Naive thymus-derived CD4-positive, alpha-beta T cell (primary cell): ENCODE data around the gene VPS35. TPM values are rescaled to one million over a fixed set of nuclear protein-coding genes. Genes with fewer than 3 reads are reported as not detected.
A peak's percentile ranks its signal among the peaks of the same experiment; 100 is the strongest.

Source experiments
- ATAC-seq: fragments of 150-1000 bp; cut with Tn5 transposase; 2 replicates; pipeline ENCODE4 v1.10.0; 2021; ENCODE audit warnings: mild to moderate bottlenecking, moderate library complexity
- CTCF ChIA-PET: fragments of 350-600 bp; sonication (Branson Sonifier 250); formaldehyde crosslinking; loops from one replicate; lab custom pipeline; 2021; ENCODE audit warnings: antibody characterized with exemption; lab: Charles Lee
- POLR2A ChIA-PET: fragments of 350-600 bp; sonication (Branson Sonifier 250); formaldehyde crosslinking; loops from one replicate; lab custom pipeline; 2021; ENCODE audit warnings: antibody characterized with exemption, inconsistent platforms; lab: Charles Lee
- DNase-seq, 9 donors: peaks; one replicate each; pipeline versions ENCODE4 v3.0.0 to v3.0.0-alpha.2; 2020 to 2022; ENCODE audit warnings: mixed read lengths in 1 of 9
- H3K27ac ChIP-seq: one replicate; pipeline ENCODE4 v1.7.0; 2013; ENCODE audit warnings: mild to moderate bottlenecking, low read depth, low read length, moderate library complexity
- H3K27me3 ChIP-seq, 2 donors: one replicate each; pipeline ENCODE4 v1.7.0; 2013; ENCODE audit warnings: low read length in 2 of 2, mild to moderate bottlenecking in 2 of 2, moderate library complexity in 2 of 2; ENCODE audit not compliant: control insufficient read depth in 2 of 2, insufficient read depth in 2 of 2
- H3K36me3 ChIP-seq, 3 experiments: 1 replicate in 2 of 3; 2 replicates in 1 of 3; pipeline ENCODE4 v1.7.0; 2013; ENCODE audit warnings: low read length in 3 of 3, mild to moderate bottlenecking in 3 of 3, moderate library complexity in 1 of 3; ENCODE audit not compliant: insufficient read depth in 3 of 3, control insufficient read depth in 2 of 3
- H3K4me1 ChIP-seq, 2 donors: one replicate each; pipeline ENCODE4 v1.7.0; 2013; ENCODE audit warnings: low read length in 2 of 2, mild to moderate bottlenecking in 2 of 2, moderate library complexity in 1 of 2; ENCODE audit not compliant: control insufficient read depth in 2 of 2, insufficient read depth in 2 of 2
- H3K4me3 ChIP-seq: 2 replicates; pipeline ENCODE4 v1.7.0; 2013; ENCODE audit warnings: mild to moderate bottlenecking, low read length
- H3K9me3 ChIP-seq, 3 experiments: 1 replicate in 2 of 3; 2 replicates in 1 of 3; pipeline ENCODE4 v1.7.0; 2013; ENCODE audit warnings: low read length in 3 of 3; ENCODE audit not compliant: control insufficient read depth in 2 of 3
- H3K27ac Mint-ChIP-seq, 9 donors: one replicate each; pipeline ENCODE4 v1.8.0; 2020 to 2022; ENCODE audit warnings: mixed read lengths in 9 of 9, mild to moderate bottlenecking in 8 of 9, moderate library complexity in 5 of 9, inconsistent platforms in 2 of 9
- H3K27me3 Mint-ChIP-seq, 5 donors: one replicate each; pipeline ENCODE4 v1.8.0; 2021 to 2022; ENCODE audit warnings: mixed read lengths in 5 of 5, mild to moderate bottlenecking in 1 of 5
- H3K36me3 Mint-ChIP-seq, 5 donors: one replicate each; pipeline ENCODE4 v1.8.0; 2020 to 2022; ENCODE audit warnings: mixed read lengths in 5 of 5, mild to moderate bottlenecking in 3 of 5, inconsistent platforms in 1 of 5
- H3K4me1 Mint-ChIP-seq, 7 donors: one replicate each; pipeline ENCODE4 v1.8.0; 2020 to 2022; ENCODE audit warnings: mixed read lengths in 7 of 7, mild to moderate bottlenecking in 3 of 7, inconsistent platforms in 1 of 7
- H3K4me3 Mint-ChIP-seq, 10 donors: one replicate each; pipeline ENCODE4 v1.8.0; 2020 to 2022; ENCODE audit warnings: mild to moderate bottlenecking in 10 of 10, mixed read lengths in 10 of 10, moderate library complexity in 6 of 10, inconsistent platforms in 2 of 10
- H3K9me3 Mint-ChIP-seq, 11 donors: one replicate each; pipeline ENCODE4 v1.8.0; 2020 to 2022; ENCODE audit warnings: mixed read lengths in 11 of 11, mild to moderate bottlenecking in 4 of 11, inconsistent platforms in 1 of 11, moderate library complexity in 1 of 11
- intact Hi-C, 2 donors: fragments of 100-400 bp; cut with micrococcal nuclease; formaldehyde crosslinking; loops; one replicate each; pipeline ENCODE4 v1.15.1; 2023
- polyA plus RNA-seq, 2 donors: library from polyadenylated mRNA; unstranded; fragments of 300-500 nt; fragmentation: Illumina TruSeq; gene quantifications; one replicate each; pipeline ENCODE4 v1.2.3, GENCODE V29; 2021
- total RNA-seq, 6 experiments: library from RNA in 5 of 6; stranded (reverse) in 5 of 6; gene quantifications; 1 replicate in 5 of 6; 2 replicates in 1 of 6; pipeline ENCODE4 v1.2.3 and lab custom pipeline; 2021 to 2026

Gene VPS35
- total and polyA plus RNA-seq, 7 experiments from 2014 or later = 53.8 to 93.0 (median 85.7) TPM

- CTCF ChIA-PET = no interaction called here
Measured at GRCh38 chr16:46721885-46722284, 32.9 kb upstream of the VPS35 start.

GRCh38 chr16:46720619-46721018 is 31.6 kb upstream of the VPS35 start:
- H3K27ac Mint-ChIP-seq = no peak overlapping the region

More at GRCh38 chr16:46721885-46722284, 32.9 kb upstream of the VPS35 start:
- H3K4me1 ChIP-seq = no peaks in the 10 kb centered on the region
- peaks cover 0 to 17% (median 5%) of the 10 kb centered on the region in 11 donors for H3K9me3 Mint-ChIP-seq
- no peaks in the 10 kb centered on the region for H3K27me3 ChIP-seq
- no peaks in the 10 kb centered on the region for H3K9me3 ChIP-seq
- no peak overlapping the region for H3K4me3 ChIP-seq
- no peaks in the 10 kb centered on the region for H3K36me3 Mint-ChIP-seq
- intact Hi-C loops = no loop called here
- H3K27ac Mint-ChIP-seq = peak overlapping the region in 1 of 9 donors; percentile 37
- ATAC-seq (no peak), DNase-seq (no peak)
- no peak overlapping the region for H3K27ac ChIP-seq
- no peak overlapping the region for H3K4me3 Mint-ChIP-seq
- peaks cover 0 to 1% (median 0%) of the 10 kb centered on the region in 7 donors for H3K4me1 Mint-ChIP-seq
- POLR2A ChIA-PET = no interaction called here
- peaks cover 0 to 7% (median 4%) of the 10 kb centered on the region in 5 donors for H3K27me3 Mint-ChIP-seq
- no peaks in the 10 kb centered on the region for H3K36me3 ChIP-seq

GRCh38 chr16:46719528-46719927 is 30.6 kb upstream of the VPS35 start:
- peaks cover 0 to 7% (median 4%) of the 10 kb centered on the region in 5 donors for H3K27me3 Mint-ChIP-seq
- CTCF ChIA-PET = no interaction called here

More at GRCh38 chr16:46720619-46721018, 31.6 kb upstream of the VPS35 start:
- DNase-seq = no peak
- intact Hi-C loops = no loop called here
- no peaks in the 10 kb centered on the region for H3K4me1 ChIP-seq
- H3K36me3 Mint-ChIP-seq = no peaks in the 10 kb centered on the region
- peaks cover 0 to 12% (median 3%) of the 10 kb centered on the region in 11 donors for H3K9me3 Mint-ChIP-seq
- no peak overlapping the region for H3K4me3 ChIP-seq
- no peaks in the 10 kb centered on the region for H3K9me3 ChIP-seq
- H3K27ac ChIP-seq = no peak overlapping the region
- ChIA-PET POLR2A (no interaction called here), CTCF (no interaction called here)
- H3K4me3 Mint-ChIP-seq = no peak overlapping the region
- H3K27me3 Mint-ChIP-seq = peaks cover 0 to 7% (median 4%) of the 10 kb centered on the region in 5 donors
- H3K4me1 Mint-ChIP-seq = no peaks in the 10 kb centered on the region
- ATAC-seq = no peak
- no peaks in the 10 kb centered on the region for H3K36me3 ChIP-seq
- no peaks in the 10 kb centered on the region for H3K27me3 ChIP-seq

GRCh38 chr16:46718214-46718613 is 29.2 kb upstream of the VPS35 start:
- no peaks in the 10 kb centered on the region for H3K4me1 Mint-ChIP-seq
- H3K27me3 Mint-ChIP-seq = peaks cover 0 to 7% (median 4%) of the 10 kb centered on the region in 5 donors
- intact Hi-C loops = no loop called here
- no peak overlapping the region for H3K27ac Mint-ChIP-seq
- peaks cover 0 to 2% (median 0%) of the 10 kb centered on the region in 11 donors for H3K9me3 Mint-ChIP-seq
- no peak overlapping the region for H3K27ac ChIP-seq
- ATAC-seq = no peak
- no peak overlapping the region for H3K4me3 Mint-ChIP-seq
- H3K36me3 Mint-ChIP-seq = no peaks in the 10 kb centered on the region
- H3K9me3 ChIP-seq = no peaks in the 10 kb centered on the region
- no peaks in the 10 kb centered on the region for H3K27me3 ChIP-seq
- CTCF ChIA-PET = no interaction called here
- H3K4me1 ChIP-seq = no peaks in the 10 kb centered on the region
- no peak overlapping the region for H3K4me3 ChIP-seq
- H3K36me3 ChIP-seq = no peaks in the 10 kb centered on the region
- no peak for DNase-seq
- POLR2A ChIA-PET = no interaction called here

More at GRCh38 chr16:46719528-46719927, 30.6 kb upstream of the VPS35 start:
- no peak for ATAC-seq
- Histone ChIP-seq H3K27ac (no peak overlapping the region), H3K27me3 (no peaks in the 10 kb centered on the region), H3K9me3 (no peaks in the 10 kb centered on the region), H3K4me3 (no peak overlapping the region), H3K4me1 (no peaks in the 10 kb centered on the region), H3K36me3 (no peaks in the 10 kb centered on the region)
- Mint-ChIP-seq H3K36me3 (no peaks in the 10 kb centered on the region), H3K4me1 (no peaks in the 10 kb centered on the region), H3K27ac (no peak overlapping the region), H3K9me3 (peaks cover 0 to 2% (median under 1%) of the 10 kb centered on the region in 11 donors), H3K4me3 (no peak overlapping the region)
- POLR2A ChIA-PET = no interaction called here
- DNase-seq = no peak
- intact Hi-C loops = no loop called here

GRCh38 chr16:46717692-46718091 is 28.7 kb upstream of the VPS35 start:
- intact Hi-C loops = no loop called here
- no peaks in the 10 kb centered on the region for H3K4me1 Mint-ChIP-seq
- POLR2A ChIA-PET = no interaction called here

GRCh38 chr16:46715769-46716305 is 26.9 kb upstream of the VPS35 start:
- ATAC-seq = no peak

More at GRCh38 chr16:46717692-46718091, 28.7 kb upstream of the VPS35 start:
- Mint-ChIP-seq H3K27me3 (peaks cover 0 to 7% (median 4%) of the 10 kb centered on the region in 5 donors), H3K4me3 (no peak overlapping the region), H3K9me3 (peaks cover 0 to 2% (median 0%) of the 10 kb centered on the region in 11 donors), H3K27ac (no peak overlapping the region), H3K36me3 (no peaks in the 10 kb centered on the region)
- no peak for DNase-seq
- Histone ChIP-seq H3K4me1 (no peaks in the 10 kb centered on the region), H3K36me3 (no peaks in the 10 kb centered on the region), H3K27me3 (no peaks in the 10 kb centered on the region), H3K4me3 (no peak overlapping the region), H3K9me3 (no peaks in the 10 kb centered on the region), H3K27ac (no peak overlapping the region)
- CTCF ChIA-PET = no interaction called here
- ATAC-seq = no peak

More at GRCh38 chr16:46715769-46716305, 26.9 kb upstream of the VPS35 start:
- no peak overlapping the region for H3K27ac Mint-ChIP-seq
- peaks cover 0 to 7% (median 4%) of the 10 kb centered on the region in 5 donors for H3K27me3 Mint-ChIP-seq
- Histone ChIP-seq H3K4me3 (no peak overlapping the region), H3K36me3 (no peaks in the 10 kb centered on the region), H3K27me3 (no peaks in the 10 kb centered on the region), H3K4me1 (no peaks in the 10 kb centered on the region), H3K27ac (no peak overlapping the region), H3K9me3 (no peaks in the 10 kb centered on the region)
- no peak for DNase-seq
- peaks cover 0 to 2% (median 0%) of the 10 kb centered on the region in 11 donors for H3K9me3 Mint-ChIP-seq
- no peaks in the 10 kb centered on the region for H3K36me3 Mint-ChIP-seq
- ChIA-PET CTCF (interaction anchor here (0.7 kb wide), 1 partner anchor 112 kb away, joined by 3 read pairs; no protein-coding TSS in a partner anchor), POLR2A (no interaction called here)
- no peaks in the 10 kb centered on the region for H3K4me1 Mint-ChIP-seq
- H3K4me3 Mint-ChIP-seq = no peak overlapping the region
- intact Hi-C loops = no loop called here
